C4-2B (cell line): ENCODE data around the gene RASGRF2.

Experiments
- ZFX ChIP-seq: fragments of 450-650 bp; IDR thresholded peaks from 2 replicates; pipeline ENCODE4 v1.6.1; 2017
- TF ChIP-seq, protein P1 (sequence below): fragments of 450-650 bp; conservative IDR thresholded peaks from 2 replicates; pipeline ENCODE4 v1.5.1; 2017; ENCODE audit warnings: mild to moderate bottlenecking

DNA sequence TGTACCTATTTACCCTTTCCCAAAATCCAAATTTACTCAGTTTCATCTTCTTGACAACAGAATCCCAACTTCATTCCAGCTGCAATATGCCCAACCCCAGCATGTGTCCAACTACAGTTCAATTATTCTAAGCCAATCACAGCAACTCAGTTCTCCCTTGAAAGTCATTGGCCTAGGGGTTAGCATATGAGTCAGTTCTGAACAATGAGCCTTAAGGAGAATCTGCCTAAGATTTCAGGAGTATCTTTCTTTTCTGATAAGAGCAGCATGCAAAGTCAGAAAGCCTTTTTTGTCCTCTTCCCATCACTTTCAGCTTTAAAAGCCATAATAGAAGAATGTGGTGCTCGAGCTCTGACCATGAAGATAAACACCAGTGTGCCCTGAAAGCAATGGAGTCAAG is 44.4 kb upstream of the RASGRF2 start:
- TF ChIP-seq, protein P1, sequence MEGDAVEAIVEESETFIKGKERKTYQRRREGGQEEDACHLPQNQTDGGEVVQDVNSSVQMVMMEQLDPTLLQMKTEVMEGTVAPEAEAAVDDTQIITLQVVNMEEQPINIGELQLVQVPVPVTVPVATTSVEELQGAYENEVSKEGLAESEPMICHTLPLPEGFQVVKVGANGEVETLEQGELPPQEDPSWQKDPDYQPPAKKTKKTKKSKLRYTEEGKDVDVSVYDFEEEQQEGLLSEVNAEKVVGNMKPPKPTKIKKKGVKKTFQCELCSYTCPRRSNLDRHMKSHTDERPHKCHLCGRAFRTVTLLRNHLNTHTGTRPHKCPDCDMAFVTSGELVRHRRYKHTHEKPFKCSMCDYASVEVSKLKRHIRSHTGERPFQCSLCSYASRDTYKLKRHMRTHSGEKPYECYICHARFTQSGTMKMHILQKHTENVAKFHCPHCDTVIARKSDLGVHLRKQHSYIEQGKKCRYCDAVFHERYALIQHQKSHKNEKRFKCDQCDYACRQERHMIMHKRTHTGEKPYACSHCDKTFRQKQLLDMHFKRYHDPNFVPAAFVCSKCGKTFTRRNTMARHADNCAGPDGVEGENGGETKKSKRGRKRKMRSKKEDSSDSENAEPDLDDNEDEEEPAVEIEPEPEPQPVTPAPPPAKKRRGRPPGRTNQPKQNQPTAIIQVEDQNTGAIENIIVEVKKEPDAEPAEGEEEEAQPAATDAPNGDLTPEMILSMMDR = no peak
- no peak for TF ChIP-seq ZFX
